ENCODE data around the gene CCDC134.
A peak's percentile ranks its signal among the peaks of the same experiment; 100 is the strongest.

The CCDC134 gene

GRCh38 chr22:41830174-41830573, 29.7 kb downstream of the CCDC134 start:
- Histone ChIP-seq H3K79me2 (ENCODE audit: insufficient read depth, low read length) (peaks cover 22% of the 10 kb centered on the region), H3K9me3 (ENCODE audit: low read length) (peaks cover 6% of the 10 kb centered on the region; the same call in 1 of the 2 replicates), H2AFZ (ENCODE audit: low read length) (no peak overlapping the region), H3K4me3 (ENCODE audit: low read depth, low read length, poor library complexity, severe bottlenecking) (no peak overlapping the region), H3K4me2 (ENCODE audit: low read length) (no peak overlapping the region), H3K9me2 (ENCODE audit: low read depth, low read length) (no peaks in the 10 kb centered on the region), H3K36me3 (ENCODE audit: insufficient read depth, low read length) (peaks cover 32% of the 10 kb centered on the region), H3K9ac (ENCODE audit: low read length) (no peak overlapping the region), H3K27me3 (ENCODE audit: insufficient read depth, low read length) (no peaks in the 10 kb centered on the region), H3K27ac (ENCODE audit: low read depth, low read length, poor library complexity, severe bottlenecking) (peak overlapping the region; percentile 91), H3F3A (ENCODE audit: insufficient read depth, low read length) (no peaks in the 10 kb centered on the region), H3K4me1 (ENCODE audit: insufficient read depth, low read length, severe bottlenecking) (peaks cover 22% of the 10 kb centered on the region), H4K20me1 (ENCODE audit: insufficient read depth, low read length) (no peaks in the 10 kb centered on the region)
- TF ChIP-seq EZH2 (IDR thresholded peaks at IDR 0.05; ENCODE audit: borderline replicate concordance, low read length), result no peak
- TF ChIP-seq, protein P1, sequence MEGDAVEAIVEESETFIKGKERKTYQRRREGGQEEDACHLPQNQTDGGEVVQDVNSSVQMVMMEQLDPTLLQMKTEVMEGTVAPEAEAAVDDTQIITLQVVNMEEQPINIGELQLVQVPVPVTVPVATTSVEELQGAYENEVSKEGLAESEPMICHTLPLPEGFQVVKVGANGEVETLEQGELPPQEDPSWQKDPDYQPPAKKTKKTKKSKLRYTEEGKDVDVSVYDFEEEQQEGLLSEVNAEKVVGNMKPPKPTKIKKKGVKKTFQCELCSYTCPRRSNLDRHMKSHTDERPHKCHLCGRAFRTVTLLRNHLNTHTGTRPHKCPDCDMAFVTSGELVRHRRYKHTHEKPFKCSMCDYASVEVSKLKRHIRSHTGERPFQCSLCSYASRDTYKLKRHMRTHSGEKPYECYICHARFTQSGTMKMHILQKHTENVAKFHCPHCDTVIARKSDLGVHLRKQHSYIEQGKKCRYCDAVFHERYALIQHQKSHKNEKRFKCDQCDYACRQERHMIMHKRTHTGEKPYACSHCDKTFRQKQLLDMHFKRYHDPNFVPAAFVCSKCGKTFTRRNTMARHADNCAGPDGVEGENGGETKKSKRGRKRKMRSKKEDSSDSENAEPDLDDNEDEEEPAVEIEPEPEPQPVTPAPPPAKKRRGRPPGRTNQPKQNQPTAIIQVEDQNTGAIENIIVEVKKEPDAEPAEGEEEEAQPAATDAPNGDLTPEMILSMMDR (IDR thresholded peaks at IDR 0.05; ENCODE audit: low read length), result peak; percentile 29; the same call in 1 of the 2 replicates

- Histone ChIP-seq H3K4me3 (ENCODE audit: low read depth, low read length, poor library complexity, severe bottlenecking) (no peak overlapping the region), H3K9me2 (ENCODE audit: low read depth, low read length) (no peaks in the 10 kb centered on the region), H3K36me3 (ENCODE audit: insufficient read depth, low read length) (peaks cover 43% of the 10 kb centered on the region), H3K4me1 (ENCODE audit: insufficient read depth, low read length, severe bottlenecking) (peaks cover 33% of the 10 kb centered on the region), H2AFZ (ENCODE audit: low read length) (no peak overlapping the region), H3K9me3 (ENCODE audit: low read length) (peaks cover 6% of the 10 kb centered on the region; the same call in 1 of the 2 replicates), H3F3A (ENCODE audit: insufficient read depth, low read length) (no peaks in the 10 kb centered on the region), H4K20me1 (ENCODE audit: insufficient read depth, low read length) (no peaks in the 10 kb centered on the region), H3K9ac (ENCODE audit: low read length) (no peak overlapping the region), H3K4me2 (ENCODE audit: low read length) (no peak overlapping the region), H3K79me2 (ENCODE audit: insufficient read depth, low read length) (peaks cover 34% of the 10 kb centered on the region), H3K27ac (ENCODE audit: low read depth, low read length, poor library complexity, severe bottlenecking) (peak overlapping the region; percentile 91), H3K27me3 (ENCODE audit: insufficient read depth, low read length) (no peaks in the 10 kb centered on the region)
- TF ChIP-seq, protein P1 (IDR thresholded peaks at IDR 0.05; ENCODE audit: low read length), result no peak
- TF ChIP-seq EZH2 (IDR thresholded peaks at IDR 0.05; ENCODE audit: borderline replicate concordance, low read length), result no peak
Observed at GRCh38 chr22:41831383-41831782, 30.9 kb downstream of the CCDC134 start.

- no peak overlapping the region for H2AFZ ChIP-seq (ENCODE audit: low read length)
- no peak for TF ChIP-seq EZH2 (IDR thresholded peaks at IDR 0.05; ENCODE audit: borderline replicate concordance, low read length)
- TF ChIP-seq, protein P1 (IDR thresholded peaks at IDR 0.05; ENCODE audit: low read length), result no peak
Observed at GRCh38 chr22:41831828-41832552, 31.5 kb downstream of the CCDC134 start.

More at GRCh38 chr22:41831828-41832552, 31.5 kb downstream of the CCDC134 start:
- Histone ChIP-seq H4K20me1 (ENCODE audit: insufficient read depth, low read length) (no peaks in the 10 kb centered on the region), H3K27me3 (ENCODE audit: insufficient read depth, low read length) (no peaks in the 10 kb centered on the region), H3K27ac (ENCODE audit: low read depth, low read length, poor library complexity, severe bottlenecking) (peak overlapping the region; percentile 91), H3K9me3 (ENCODE audit: low read length) (peaks cover 6% of the 10 kb centered on the region; the same call in 1 of the 2 replicates), H3K4me3 (ENCODE audit: low read depth, low read length, poor library complexity, severe bottlenecking) (peak overlapping the region; percentile 97), H3K9me2 (ENCODE audit: low read depth, low read length) (no peaks in the 10 kb centered on the region), H3F3A (ENCODE audit: insufficient read depth, low read length) (no peaks in the 10 kb centered on the region), H3K9ac (ENCODE audit: low read length) (peak overlapping the region; percentile 67), H3K79me2 (ENCODE audit: insufficient read depth, low read length) (peaks cover 40% of the 10 kb centered on the region), H3K36me3 (ENCODE audit: insufficient read depth, low read length) (peaks cover 49% of the 10 kb centered on the region), H3K4me2 (ENCODE audit: low read length) (peak overlapping the region; percentile 64), H3K4me1 (ENCODE audit: insufficient read depth, low read length, severe bottlenecking) (peaks cover 40% of the 10 kb centered on the region)
